GM18867 (cell line): Measurements from ENCODE around the gene DSC1.

Experiments
- ATAC-seq: cut with Tn5 transposase; IDR thresholded peaks from one replicate; pipeline ENCODE4 v1.9.1; 2021; ENCODE audit warnings: mild to moderate bottlenecking, moderate library complexity; ENCODE audit not compliant: unreplicated experiment

DSC1 gene

GRCh38 chr18:31104444-31104843 is 58.2 kb downstream of the DSC1 start:
- ATAC-seq: no peak

- ATAC-seq: no peak
These were observed 59.2 kb downstream of the DSC1 start for GRCh38 chr18:31103423-31103822.

GRCh38 chr18:31102941-31103340 is 59.7 kb downstream of the DSC1 start:
- no peak for ATAC-seq

- no peak for ATAC-seq
These were observed 60.5 kb downstream of the DSC1 start, which contains the start of gene DSC2 for GRCh38 chr18:31102025-31102684. DSC2 (minus strand) TSS chr18:31102421; CDS start chr18:31101971, 450 bp downstream.

GRCh38 chr18:31101183-31102024 is 61.3 kb downstream of the DSC1 start:
- no peak for ATAC-seq

GRCh38 chr18:31100436-31101182 is 62.0 kb downstream of the DSC1 start:
- no peak for ATAC-seq

- ATAC-seq: no peak
These were observed 63.0 kb downstream of the DSC1 start for GRCh38 chr18:31099450-31100230.

- no peak for ATAC-seq
These were observed 63.8 kb downstream of the DSC1 start for GRCh38 chr18:31098878-31099277.

GRCh38 chr18:31097666-31098065 is 65.0 kb downstream of the DSC1 start:
- ATAC-seq: no peak

- no peak for ATAC-seq
These were observed 68.8 kb downstream of the DSC1 start for GRCh38 chr18:31093880-31094279.

- ATAC-seq: no peak
These were observed 69.4 kb downstream of the DSC1 start for GRCh38 chr18:31093294-31093693.

- no peak for ATAC-seq
These were observed 71.3 kb downstream of the DSC1 start for GRCh38 chr18:31091350-31091749.

- no peak for ATAC-seq
These were observed 74.1 kb downstream of the DSC1 start for GRCh38 chr18:31088532-31088931.

- ATAC-seq: no peak
These were observed 82.7 kb downstream of the DSC1 start for GRCh38 chr18:31079973-31080372.
